H1 (cell line): ENCODE results near the gene GJA5. TPM values are rescaled to one million over a fixed set of nuclear protein-coding genes. Genes with fewer than 3 reads are reported as not detected.

Experiments
- CTCF ChIA-PET: fragments of 300-600 bp; sonication (Branson Sonifier 250); formaldehyde crosslinking; loops from one replicate; lab custom pipeline; 2021; ENCODE audit not compliant: partially characterized antibody; lab: Charles Lee
- POLR2A ChIA-PET: fragments of 300-600 bp; sonication (Branson Sonifier 250); formaldehyde crosslinking; loops from one replicate; lab custom pipeline; 2021; ENCODE audit warnings: inconsistent platforms; ENCODE audit not compliant: partially characterized antibody; lab: Charles Lee
- DNase-seq, 2 experiments: peaks; one replicate each; pipeline versions ENCODE4 v3.0.0 to v3.0.0-alpha.2; 2010 to 2022; ENCODE audit warnings: low spot score in 2 of 2, low read depth in 1 of 2, mixed read lengths in 1 of 2
- FAIRE-seq: peaks from 2 replicates; lab custom pipeline; 2011; peaks lifted over from hg19 to GRCh38; lab: Jason Lieb, UNC
- H2AFZ ChIP-seq: 2 replicates; pipeline ENCODE4 v1.8.1; 2012; ENCODE audit warnings: low read length, inconsistent platforms
- H2AK5ac ChIP-seq: 2 replicates; pipeline ENCODE4 v1.6.1; 2013; ENCODE audit warnings: low read depth, low read length
- H2BK120ac ChIP-seq: replicated peaks from 2 replicates; pipeline ENCODE3; 2013; ENCODE audit warnings: low read depth, low read length, inconsistent platforms
- H2BK12ac ChIP-seq: 2 replicates; pipeline ENCODE4 v1.6.1; 2013; ENCODE audit warnings: low read depth, low read length
- H2BK15ac ChIP-seq: 2 replicates; pipeline ENCODE4 v1.6.1; 2013; ENCODE audit warnings: low read length
- H2BK20ac ChIP-seq: 2 replicates; pipeline ENCODE4 v1.6.1; 2013; ENCODE audit warnings: low read length
- H2BK5ac ChIP-seq: 2 replicates; pipeline ENCODE4 v1.6.1; 2013; ENCODE audit warnings: low read depth, low read length
- H3K14ac ChIP-seq: 2 replicates; pipeline ENCODE4 v1.6.1; 2013; ENCODE audit warnings: inconsistent platforms; ENCODE audit not compliant: insufficient read length
- H3K18ac ChIP-seq: 2 replicates; pipeline ENCODE4 v1.6.1; 2013; ENCODE audit warnings: low read length; ENCODE audit errors: extremely low read depth
- H3K23ac ChIP-seq: 2 replicates; pipeline ENCODE4 v1.6.1; 2013; ENCODE audit warnings: inconsistent platforms; ENCODE audit not compliant: insufficient read length
- H3K23me2 ChIP-seq: 2 replicates; pipeline ENCODE4 v1.6.1; 2013; ENCODE audit warnings: low read depth, low read length
- H3K27ac ChIP-seq: 2 replicates; pipeline ENCODE4 v1.6.1; 2011; ENCODE audit warnings: low read depth, low read length, inconsistent platforms
- H3K27me3 ChIP-seq, 4 experiments: replicated peaks in 1 of 4; 1 replicate in 1 of 4; 2 replicates in 3 of 4; pipeline versions ENCODE4 v1.6.1 to v1.8.1; 2011 to 2013; ENCODE audit warnings: low read length in 3 of 4, mild to moderate bottlenecking in 3 of 4, inconsistent platforms in 2 of 4, mixed read lengths in 2 of 4, moderate library complexity in 1 of 4; ENCODE audit not compliant: control insufficient read depth in 3 of 4, insufficient read depth in 3 of 4; ENCODE audit errors: extremely low read depth in 1 of 4
- H3K36me3 ChIP-seq, 4 experiments: 2 replicates each; pipeline versions ENCODE4 v1.6.1 to v1.8.1; 2011 to 2013; ENCODE audit warnings: mild to moderate bottlenecking in 4 of 4, low read length in 3 of 4, moderate library complexity in 2 of 4, control low read depth in 1 of 4, inconsistent platforms in 1 of 4; ENCODE audit not compliant: insufficient read depth in 4 of 4, control insufficient read depth in 2 of 4
- H3K4ac ChIP-seq: replicated peaks from 2 replicates; pipeline ENCODE3; 2013; ENCODE audit warnings: low read length, low read depth, mixed read lengths, inconsistent platforms; ENCODE audit not compliant: insufficient read length
- H3K4me1 ChIP-seq, 4 experiments: replicated peaks in 1 of 4; 1 replicate in 1 of 4; 2 replicates in 3 of 4; pipeline versions ENCODE4 v1.6.1 to v1.8.1; 2011 to 2013; ENCODE audit warnings: low read length in 3 of 4, inconsistent platforms in 2 of 4, mixed read lengths in 1 of 4; ENCODE audit not compliant: insufficient read depth in 4 of 4, control insufficient read depth in 3 of 4
- H3K4me2 ChIP-seq, 2 experiments: 2 replicates each; pipeline versions ENCODE4 v1.6.1 to v1.8.1; 2011 to 2013; ENCODE audit warnings: low read depth in 2 of 2, low read length in 2 of 2, control low read depth in 1 of 2, inconsistent platforms in 1 of 2, mild to moderate bottlenecking in 1 of 2; ENCODE audit not compliant: insufficient read depth in 1 of 2
- H3K4me3 ChIP-seq, 4 experiments: fragments of 200-600, 300-600 bp in 1 of 4; sonication (generic), shearing (Covaris generic), sonication (Bioruptor Twin) in 1 of 4; 2 replicates each; pipeline versions ENCODE4 v1.5.1 to v1.8.1; 2011 to 2016; ENCODE audit warnings: low read length in 4 of 4, low read depth in 3 of 4, control low read depth in 2 of 4, inconsistent platforms in 2 of 4, mild to moderate bottlenecking in 2 of 4, mixed read lengths in 1 of 4, moderate library complexity in 1 of 4; ENCODE audit not compliant: insufficient read depth in 2 of 4; ENCODE audit errors: extremely low read depth in 1 of 4
- H3K56ac ChIP-seq: replicated peaks from 2 replicates; pipeline ENCODE3; 2013; ENCODE audit warnings: low read depth, mild to moderate bottlenecking, mixed read lengths, low read length, inconsistent platforms; ENCODE audit not compliant: insufficient read length
- H3K79me1 ChIP-seq: 2 replicates; pipeline ENCODE4 v1.6.1; 2013; ENCODE audit warnings: low read depth, low read length, control low read depth
- H3K79me2 ChIP-seq, 2 experiments: 2 replicates each; pipeline versions ENCODE4 v1.6.1 to v1.8.1; 2012 to 2013; ENCODE audit warnings: low read length in 2 of 2, mild to moderate bottlenecking in 2 of 2, inconsistent platforms in 1 of 2; ENCODE audit not compliant: insufficient read depth in 2 of 2, control insufficient read depth in 1 of 2
- H3K9ac ChIP-seq, 4 experiments: replicated peaks in 1 of 4; 1 replicate in 1 of 4; 2 replicates in 3 of 4; pipeline versions ENCODE4 v1.6.1 to v1.8.1; 2011 to 2013; ENCODE audit warnings: low read depth in 3 of 4, low read length in 3 of 4, control low read depth in 2 of 4, mild to moderate bottlenecking in 2 of 4, moderate library complexity in 2 of 4, inconsistent platforms in 1 of 4; ENCODE audit errors: extremely low read depth in 1 of 4
- H3K9me3 ChIP-seq, 2 experiments: 2 replicates each; pipeline versions ENCODE4 v1.6.1 to v1.8.1; 2012 to 2013; ENCODE audit warnings: mild to moderate bottlenecking in 2 of 2, moderate library complexity in 2 of 2, control low read depth in 1 of 2, inconsistent platforms in 1 of 2, low read depth in 1 of 2, low read length in 1 of 2, mixed read lengths in 1 of 2; ENCODE audit not compliant: insufficient read depth in 2 of 2
- H4K20me1 ChIP-seq, 2 experiments: replicated peaks in 1 of 2; 2 replicates each; pipeline versions ENCODE3 to v1.8.1; 2011 to 2013; ENCODE audit warnings: inconsistent platforms in 2 of 2, low read length in 2 of 2, mild to moderate bottlenecking in 1 of 2; ENCODE audit not compliant: insufficient read depth in 2 of 2, control insufficient read depth in 1 of 2
- H4K5ac ChIP-seq: 2 replicates; pipeline ENCODE4 v1.6.1; 2013; ENCODE audit warnings: low read length, low read depth, mixed read lengths, inconsistent platforms; ENCODE audit not compliant: insufficient read length
- H4K8ac ChIP-seq: 2 replicates; pipeline ENCODE4 v1.8.0; 2013; ENCODE audit warnings: mild to moderate bottlenecking, moderate library complexity, low read length, inconsistent platforms; ENCODE audit not compliant: insufficient read depth; ENCODE audit errors: extremely low read depth
- H4K91ac ChIP-seq: replicated peaks from 2 replicates; pipeline ENCODE3; 2013; ENCODE audit warnings: low read length, mixed read lengths, inconsistent platforms; ENCODE audit not compliant: insufficient read length
- BACH1 ChIP-seq: IDR thresholded peaks from 2 replicates; pipeline ENCODE4 v1.6.1; 2012; ENCODE audit warnings: low read length, improper control_type of control experiment
- BRCA1 ChIP-seq: IDR thresholded peaks from 2 replicates; pipeline ENCODE4 v1.6.1; 2012; ENCODE audit warnings: low read depth, low read length, improper control_type of control experiment
- NRF1 ChIP-seq: IDR thresholded peaks from 2 replicates; pipeline ENCODE4 v1.6.1; 2011; ENCODE audit warnings: mild to moderate bottlenecking, low read depth, low read length, improper control_type of control experiment
- PHF8 ChIP-seq: fragments of 200-600 bp; sonication (generic); conservative IDR thresholded peaks from 2 replicates; pipeline ENCODE4 v1.7.1; 2012; ENCODE audit warnings: low read depth, mild to moderate bottlenecking, inconsistent platforms, low read length, moderate library complexity
- TEAD4 ChIP-seq: IDR thresholded peaks from 2 replicates; pipeline ENCODE4 v1.6.1; 2012; ENCODE audit warnings: low read depth, low read length, inconsistent platforms, mixed read lengths
- WGBS, 2 experiments: shearing (Covaris generic) in 1 of 2; methylation state at CpG; one replicate each; pipeline versions ENCODE4 v1.1.6 to v1.1.7; 2013 to 2015; ENCODE audit warnings: low lambda C conversion rate in 2 of 2, mixed read lengths in 2 of 2, inconsistent platforms in 1 of 2, low coverage in 1 of 2, missing lambda C conversion rate in 1 of 2; ENCODE audit not compliant: insufficient replicate concordance in 2 of 2, insufficient coverage in 1 of 2, insufficient read length in 1 of 2; ENCODE audit errors: extremely low coverage in 1 of 2, missing lambda C conversion rate in 1 of 2; 5-methylcytosine and 5-hydroxymethylcytosine counted together
- polyA plus RNA-seq, 7 experiments: library from polyadenylated mRNA; depleted of rRNA in 3 of 7; stranded (reverse) in 5 of 7; unstranded in 2 of 7; fragments of >200 nt in 5 of 7; fragments of 200-250 nt in 2 of 7; gene quantifications; 1 replicate in 5 of 7; 2 replicates in 1 of 7; 4 replicates in 1 of 7; pipeline versions ENCODE4 v1.2.1 to v1.2.3, GENCODE V29; 2011 to 2013; ENCODE audit warnings: missing spikeins in 2 of 7, mixed read lengths in 2 of 7
- total RNA-seq: library from RNA; stranded (reverse); fragmentation: NEBNext Ultra II Directional; extraction: Animal tissue kit (Norgen Biotek cat#: 25700); gene quantifications from 2 replicates; pipeline ENCODE4 v1.2.1, GENCODE V29; 2021

GJA5 gene
- total and polyA plus RNA-seq, 2 of the 8 experiments (the other 6 are each of a cell fraction or from before 2014, with no cell fraction given): 1.2 to 2.7 TPM

GRCh38 chr1:147741065-147741464 is 19.3 kb downstream of the GJA5 start:
- Histone ChIP-seq H3K23me2 (no peaks in the 10 kb centered on the region), H2BK120ac (no peak overlapping the region), H4K20me1 (no peaks in the 10 kb centered on the region), H3K4ac (no peak overlapping the region), H3K79me2 (no peaks in the 10 kb centered on the region), H3K27ac (no peak overlapping the region), H3K18ac (no peak overlapping the region), H4K8ac (no peak overlapping the region), H4K91ac (no peak overlapping the region), H3K9ac (no peak overlapping the region), H3K4me3 (no peak overlapping the region), H2AFZ (no peak overlapping the region), H3K4me1 (no peaks in the 10 kb centered on the region), H3K27me3 (no peaks in the 10 kb centered on the region), H3K56ac (no peak overlapping the region), H3K79me1 (no peaks in the 10 kb centered on the region), H2BK15ac (no peak overlapping the region), H2AK5ac (no peak overlapping the region), H2BK20ac (no peak overlapping the region), H3K36me3 (no peaks in the 10 kb centered on the region), H2BK12ac (no peak overlapping the region), H4K5ac (no peak overlapping the region), H3K4me2 (no peak overlapping the region), H3K9me3 (no peaks in the 10 kb centered on the region), H2BK5ac (no peak overlapping the region), H3K23ac (no peak overlapping the region), H3K14ac (no peak overlapping the region)
- ChIA-PET POLR2A (no interaction called here), CTCF (interaction anchor here (0.6 to 1.5 kb wide), 4 partner anchors 9 to 150 kb away, joined by 3 to 7 read pairs (median 4); no protein-coding TSS in a partner anchor)
- FAIRE-seq (no peak), DNase-seq (no peak)
- TF ChIP-seq TEAD4 (no peak), NRF1 (no peak), PHF8 (no peak), BACH1 (no peak), BRCA1 (no peak)
- WGBS, 2 experiments: 100% methylated on average over 1 of the region's 1 CpG; no CpG with 5 or more reads in 1 of the 2 experiments
